Breast epithelium (tissue), 3 donors: ENCODE results near the gene SRGAP1.

Experiments
- POLR2A ChIP-seq: fragments of 450-650 bp; IDR thresholded peaks from one replicate; pipeline ENCODE4 v1.6.1; 2016; ENCODE audit warnings: antibody characterized with exemption, mild to moderate bottlenecking, moderate library complexity
- POLR2AphosphoS5 ChIP-seq, 3 donors: sonication (generic); formaldehyde crosslinking; IDR thresholded peaks; one replicate each; pipeline ENCODE4 v1.6.1; 2017; ENCODE audit warnings: antibody characterized with exemption in 3 of 3
- TF ChIP-seq, protein P1 (sequence below), 3 donors: fragments of 450-650 bp; IDR thresholded peaks; one replicate each; pipeline ENCODE4 v1.5.1; 2016 to 2017; ENCODE audit warnings: antibody characterized with exemption in 3 of 3, mild to moderate bottlenecking in 3 of 3, moderate library complexity in 3 of 3

DNA sequence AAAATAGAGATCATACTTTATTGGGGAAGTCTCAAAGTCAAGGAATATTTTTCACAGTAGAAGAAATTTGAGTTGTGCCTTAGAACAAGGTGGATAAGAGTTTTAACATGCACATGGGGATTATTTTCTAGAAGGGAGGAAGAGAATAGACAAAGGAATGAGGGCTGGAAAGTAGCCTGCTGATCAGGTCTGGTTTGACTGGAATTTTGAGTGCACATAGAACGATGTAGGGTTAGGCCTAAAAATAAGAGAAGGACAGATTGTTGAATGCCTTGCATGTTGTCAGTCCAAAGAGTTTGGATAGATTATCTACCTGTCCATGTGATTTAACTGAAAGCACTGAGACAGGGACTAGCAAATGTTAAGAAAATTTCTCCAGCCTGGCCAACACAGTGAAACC, 87.2 kb downstream of the SRGAP1 start:
- TF ChIP-seq POLR2A (no peak), POLR2AphosphoS5 (IDR thresholded peaks at IDR 0.05) (no peak)
- TF ChIP-seq, protein P1, sequence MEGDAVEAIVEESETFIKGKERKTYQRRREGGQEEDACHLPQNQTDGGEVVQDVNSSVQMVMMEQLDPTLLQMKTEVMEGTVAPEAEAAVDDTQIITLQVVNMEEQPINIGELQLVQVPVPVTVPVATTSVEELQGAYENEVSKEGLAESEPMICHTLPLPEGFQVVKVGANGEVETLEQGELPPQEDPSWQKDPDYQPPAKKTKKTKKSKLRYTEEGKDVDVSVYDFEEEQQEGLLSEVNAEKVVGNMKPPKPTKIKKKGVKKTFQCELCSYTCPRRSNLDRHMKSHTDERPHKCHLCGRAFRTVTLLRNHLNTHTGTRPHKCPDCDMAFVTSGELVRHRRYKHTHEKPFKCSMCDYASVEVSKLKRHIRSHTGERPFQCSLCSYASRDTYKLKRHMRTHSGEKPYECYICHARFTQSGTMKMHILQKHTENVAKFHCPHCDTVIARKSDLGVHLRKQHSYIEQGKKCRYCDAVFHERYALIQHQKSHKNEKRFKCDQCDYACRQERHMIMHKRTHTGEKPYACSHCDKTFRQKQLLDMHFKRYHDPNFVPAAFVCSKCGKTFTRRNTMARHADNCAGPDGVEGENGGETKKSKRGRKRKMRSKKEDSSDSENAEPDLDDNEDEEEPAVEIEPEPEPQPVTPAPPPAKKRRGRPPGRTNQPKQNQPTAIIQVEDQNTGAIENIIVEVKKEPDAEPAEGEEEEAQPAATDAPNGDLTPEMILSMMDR (IDR thresholded peaks at IDR 0.05), result no peak
